HG03457 (cell line): ENCODE results near the gene CACNG7.

Experiments
- ATAC-seq: cut with Tn5 transposase; IDR thresholded peaks from one replicate; pipeline ENCODE4 v1.9.1; 2021; ENCODE audit warnings: moderate number of reproducible peaks; ENCODE audit not compliant: unreplicated experiment

The CACNG7 gene

GRCh38 chr19:53903055-53903680, 5.9 kb upstream of the CACNG7 start:
- ATAC-seq = no peak

DNA sequence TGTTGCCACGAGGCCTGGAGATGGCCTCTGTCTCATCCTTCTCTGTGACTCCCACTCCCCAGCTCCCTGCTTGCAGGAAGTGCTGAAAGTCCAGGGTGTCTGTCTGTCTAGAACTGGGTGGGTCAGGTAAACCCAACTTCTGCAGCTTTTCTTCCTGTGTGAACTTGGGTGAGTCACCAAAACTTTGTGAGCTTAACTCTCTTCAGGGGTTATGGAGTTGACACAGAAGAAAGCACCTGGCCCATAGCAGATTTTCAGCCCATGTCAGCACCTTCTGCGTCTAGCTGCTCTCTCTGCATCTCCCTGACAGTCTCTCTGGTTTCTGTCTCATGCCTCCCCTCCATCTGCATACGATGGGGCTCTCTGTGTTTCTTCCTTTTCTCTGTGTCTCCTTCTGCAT, 4.2 kb upstream of the CACNG7 start:
- no peak for ATAC-seq

GRCh38 chr19:53905787-53906186, 3.3 kb upstream of the CACNG7 start:
- no peak for ATAC-seq

DNA sequence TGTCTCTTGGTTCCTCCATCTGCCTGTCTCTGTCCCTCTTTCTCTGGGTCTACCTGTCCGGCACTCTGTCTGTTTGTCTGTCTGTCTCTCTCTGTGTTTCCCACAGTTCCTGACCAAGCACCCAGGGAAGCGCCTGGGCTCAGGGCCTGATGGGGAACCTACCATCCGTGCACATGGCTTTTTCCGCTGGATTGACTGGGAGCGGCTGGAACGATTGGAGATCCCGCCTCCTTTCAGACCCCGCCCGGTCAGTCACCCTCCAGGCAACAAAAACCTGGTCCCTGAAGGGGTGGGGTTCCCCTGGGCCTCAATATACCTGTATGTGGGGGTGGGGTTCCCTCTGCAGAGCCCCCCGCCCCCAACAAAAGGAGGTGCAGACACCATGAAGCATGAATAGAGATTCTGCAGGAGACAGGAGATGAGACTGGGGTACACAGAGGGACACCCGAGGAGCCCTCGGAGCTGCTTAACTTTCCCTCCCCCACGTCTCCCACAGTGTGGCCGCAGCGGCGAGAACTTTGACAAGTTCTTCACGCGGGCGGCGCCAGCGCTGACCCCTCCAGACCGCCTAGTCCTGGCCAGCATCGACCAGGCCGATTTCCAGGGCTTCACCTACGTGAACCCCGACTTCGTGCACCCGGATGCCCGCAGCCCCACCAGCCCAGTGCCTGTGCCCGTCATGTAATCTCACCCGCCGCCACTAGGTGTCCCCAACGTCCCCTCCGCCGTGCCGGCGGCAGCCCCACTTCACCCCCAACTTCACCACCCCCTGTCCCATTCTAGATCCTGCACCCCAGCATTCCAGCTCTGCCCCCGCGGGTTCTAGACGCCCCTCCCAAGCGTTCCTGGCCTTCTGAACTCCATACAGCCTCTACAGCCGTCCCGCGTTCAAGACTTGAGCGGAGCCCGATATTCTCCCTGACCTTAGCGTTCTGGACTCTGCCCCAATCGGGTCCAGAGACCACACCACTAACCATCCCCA, 2.6 kb upstream of the CACNG7 start:
- ATAC-seq = no peak

- no peak for ATAC-seq
Observed at GRCh38 chr19:53907193-53907581, 1.9 kb upstream of the CACNG7 start.

GRCh38 chr19:53907690-53908089, 1.4 kb upstream of the CACNG7 start:
- ATAC-seq = no peak

DNA sequence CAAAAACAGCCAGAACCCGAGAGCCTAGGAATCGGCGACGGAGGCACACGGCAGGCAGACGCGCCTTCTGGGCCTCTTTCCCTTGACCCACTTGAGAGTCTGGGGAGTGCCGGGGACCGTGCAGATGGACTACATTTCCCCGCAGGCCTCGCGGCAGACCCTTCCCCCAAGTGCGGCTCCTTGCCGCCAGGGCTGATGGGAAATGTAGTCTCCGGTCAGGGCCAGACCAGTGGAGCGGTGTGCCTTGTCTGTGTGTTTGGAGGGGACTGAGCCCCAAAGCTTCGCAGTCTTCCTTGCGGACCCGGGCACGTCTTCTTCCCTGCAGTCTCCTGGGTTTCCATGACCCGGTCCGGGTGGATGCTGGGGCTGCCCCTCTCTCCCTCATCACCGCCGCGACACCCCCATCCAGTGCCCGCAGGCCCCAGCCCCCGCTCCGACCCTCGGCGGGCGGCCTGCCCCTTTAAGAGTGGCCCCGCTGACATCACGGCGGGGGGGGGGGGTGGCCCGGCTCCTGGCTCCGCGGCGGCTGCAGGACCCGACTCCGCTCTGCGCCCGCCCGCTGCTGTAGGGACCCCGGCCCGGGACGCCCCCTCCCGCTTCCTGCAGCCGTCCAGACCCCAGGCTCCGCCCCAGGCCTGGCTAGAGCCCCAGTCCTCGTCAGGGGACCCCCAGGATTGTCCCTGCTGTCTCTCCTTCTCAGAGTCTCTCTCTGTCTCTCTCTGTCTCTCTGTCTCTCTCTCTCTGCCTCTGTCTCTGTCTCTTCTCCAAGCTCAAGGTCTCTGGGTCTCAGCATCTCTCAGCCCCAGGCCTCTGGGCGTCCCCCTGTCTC, 758 bp upstream of the CACNG7 start:
- ATAC-seq = no peak

- no peak for ATAC-seq
Observed at GRCh38 chr19:53909471-53910169, 542 bp downstream of the CACNG7 start.

DNA sequence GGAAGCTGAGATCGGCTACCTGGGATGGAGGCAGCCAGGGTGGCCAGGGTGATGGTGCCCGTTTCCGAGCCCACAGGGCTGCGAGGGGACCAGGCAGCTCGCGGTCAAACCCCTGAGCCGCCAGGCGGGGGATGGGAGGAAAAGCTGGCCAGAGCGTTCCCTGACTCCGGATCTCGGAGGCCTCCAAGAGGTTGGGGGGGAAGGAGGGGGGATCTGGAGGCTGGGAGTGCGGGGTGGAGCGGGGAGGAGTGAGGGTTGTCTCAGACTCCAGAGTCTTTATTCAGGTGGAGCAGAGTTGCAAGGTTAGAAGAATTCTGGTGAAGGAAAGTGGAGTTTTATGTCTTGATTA, 1.1 kb downstream of the CACNG7 start:
- no peak for ATAC-seq

- no peak for ATAC-seq
Observed at GRCh38 chr19:53912653-53913052, 3.6 kb downstream of the CACNG7 start.

- no peak for ATAC-seq
Observed at GRCh38 chr19:53915000-53915399, 5.9 kb downstream of the CACNG7 start.

- ATAC-seq = no peak
Observed at GRCh38 chr19:53916004-53916403, 6.9 kb downstream of the CACNG7 start.

DNA sequence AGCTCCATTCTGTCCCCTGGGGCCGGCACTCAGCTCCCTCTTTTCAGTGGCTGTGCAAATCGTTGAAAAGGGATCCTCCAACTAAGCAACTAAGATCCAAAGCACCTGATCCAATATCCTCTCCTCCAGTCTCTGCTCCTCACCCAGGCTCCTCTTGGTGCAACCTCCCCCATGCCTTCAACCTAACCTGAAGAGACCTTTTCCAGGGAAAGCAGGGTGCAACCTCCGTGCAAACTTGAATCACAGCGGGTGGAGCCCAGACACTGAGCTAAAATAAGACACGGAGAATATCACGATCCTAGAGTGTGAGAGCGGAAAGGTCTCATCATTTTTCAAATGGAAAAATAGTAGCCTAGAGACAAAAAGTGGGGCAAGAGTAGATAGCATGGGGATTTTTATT, 8.3 kb downstream of the CACNG7 start:
- no peak for ATAC-seq

- ATAC-seq = no peak
Observed at GRCh38 chr19:53927739-53928138, 18.7 kb downstream of the CACNG7 start.

DNA sequence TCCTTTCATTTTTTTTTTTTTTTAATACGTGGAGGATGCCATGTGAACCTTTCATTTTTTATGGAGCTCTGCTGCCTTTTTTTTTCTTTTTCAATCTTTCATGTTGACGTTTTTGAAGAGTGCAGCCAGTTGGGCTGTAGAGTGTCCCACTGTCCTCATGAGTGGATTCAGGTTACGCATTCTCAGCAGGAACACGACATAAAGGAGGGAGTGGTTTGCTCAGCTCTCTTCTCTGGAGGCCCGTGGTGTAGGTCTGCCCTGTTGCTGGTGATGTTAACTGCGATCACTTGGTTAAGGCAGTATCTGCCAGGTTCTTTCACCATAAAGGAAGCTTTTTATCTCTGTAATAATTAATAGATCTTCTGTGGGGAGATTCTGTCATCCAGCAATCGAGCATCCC, 27.0 kb downstream of the CACNG7 start:
- no peak for ATAC-seq

GRCh38 chr19:53942001-53942786, 33.1 kb downstream of the CACNG7 start:
- ATAC-seq = no peak

GRCh38 chr19:53944416-53944815, 35.3 kb downstream of the CACNG7 start:
- no peak for ATAC-seq

- ATAC-seq = no peak
Observed at GRCh38 chr19:53944933-53945332, 35.9 kb downstream of the CACNG7 start.

DNA sequence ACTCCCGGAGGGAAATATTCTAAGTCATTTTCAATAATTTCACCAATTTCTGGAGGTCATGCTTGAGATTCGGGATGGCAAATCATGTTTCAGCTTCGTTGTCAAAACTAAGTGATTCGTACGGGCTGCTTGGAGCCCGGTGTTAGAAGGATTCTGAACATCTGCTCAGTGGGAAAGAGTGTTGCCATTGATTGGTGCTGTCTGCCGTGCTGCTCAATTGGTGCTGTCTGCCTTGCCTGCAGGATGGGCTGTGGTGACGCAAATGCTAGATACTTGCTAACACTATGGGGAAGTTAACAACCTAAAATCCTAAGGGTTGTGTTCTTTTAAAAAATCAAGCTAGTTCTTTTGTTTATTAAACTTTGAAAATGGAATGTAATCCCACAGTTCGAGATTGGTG, 36.4 kb downstream of the CACNG7 start:
- ATAC-seq = no peak

DNA sequence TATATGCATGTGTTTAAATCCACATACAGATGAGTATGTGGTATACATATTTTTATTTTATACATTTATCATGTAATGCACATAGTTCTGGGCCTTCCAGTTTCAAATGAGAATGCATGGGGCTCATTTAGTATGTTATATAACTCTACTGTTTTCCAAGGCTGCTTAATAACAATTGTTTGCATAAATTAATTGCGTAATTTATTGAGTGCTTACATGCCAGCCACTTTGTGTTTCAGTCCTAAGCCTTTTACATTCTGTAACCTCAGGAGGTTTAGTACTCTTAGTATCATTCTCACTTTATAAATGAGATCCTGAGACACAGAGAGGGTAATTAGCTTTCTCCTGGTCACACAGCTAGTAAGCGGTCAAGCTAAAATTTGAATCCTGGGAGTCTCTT, 36.9 kb downstream of the CACNG7 start:
- ATAC-seq = no peak
